OCI-LY1 (cell line): ENCODE measurements around the gene ZNF609.

Experiments used
- CTCF ChIP-seq: fragments of 200-600 bp; sonication (generic), shearing (Covaris generic); IDR thresholded peaks from 2 replicates; pipeline ENCODE4 v1.5.1; 2017; ENCODE audit warnings: mild to moderate bottlenecking, antibody characterized with exemption, low read length, moderate library complexity, mixed read lengths
- EZH2 ChIP-seq: fragments of 200-600 bp; sonication (generic), shearing (Covaris generic); IDR thresholded peaks from 2 replicates; pipeline ENCODE4 v1.8.0; 2017; ENCODE audit warnings: borderline replicate concordance, mixed run types, mild to moderate bottlenecking, antibody characterized with exemption, low read length, moderate library complexity, mixed read lengths

DNA sequence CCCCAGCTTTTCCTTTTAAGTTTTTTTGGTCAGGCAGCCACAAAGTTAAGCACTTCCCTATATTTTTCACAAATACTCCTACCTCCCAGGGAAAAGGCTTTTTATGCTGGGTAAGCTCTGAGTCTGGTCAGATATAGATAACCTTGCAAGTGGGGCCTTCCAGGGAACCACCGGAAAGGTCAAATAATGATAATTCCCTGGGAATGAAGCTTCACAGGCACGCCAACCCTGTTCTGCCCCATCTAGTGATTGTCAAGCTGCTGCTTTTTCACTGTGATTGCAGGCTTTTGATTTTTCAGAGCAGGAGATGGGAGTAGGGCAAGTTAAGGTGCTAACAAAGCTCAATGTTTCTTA, 121.0 kb downstream of the ZNF609 start:
- no peak for TF ChIP-seq EZH2
- TF ChIP-seq CTCF, result no peak
